Lower lobe of right lung (tissue), 2 donors: Measurements from ENCODE around the gene DCUN1D2. TPM values are rescaled to one million over a fixed set of nuclear protein-coding genes. Genes with fewer than 3 reads are reported as not detected.
"Not testable (repeated sequence)": the region's sequence is repeated elsewhere in the genome, so short reads cannot be mapped to it uniquely, and the experiment has no call there.

Experiments
- ATAC-seq, 2 donors: fragments of 200-7000 bp; cut with Tn5 transposase; one replicate each; pipeline ENCODE4 v1.9.1; 2020 to 2022; ENCODE audit warnings: mild to moderate bottlenecking in 2 of 2, moderate library complexity in 2 of 2
- DNase-seq: peaks from one replicate; pipeline ENCODE4 v3.0.0-alpha.2; 2020
- H3K27ac ChIP-seq: fragments of 200-600 bp; one replicate; pipeline ENCODE4 v1.8.0; 2022
- H3K27me3 ChIP-seq: fragments of 200-600 bp; one replicate; pipeline ENCODE4 v1.8.0; 2022; ENCODE audit warnings: low read depth
- H3K36me3 ChIP-seq: fragments of 200-600 bp; one replicate; pipeline ENCODE4 v1.8.0; 2022; ENCODE audit warnings: mild to moderate bottlenecking
- H3K4me1 ChIP-seq: fragments of 200-600 bp; one replicate; pipeline ENCODE4 v1.8.0; 2022
- H3K4me3 ChIP-seq: fragments of 200-600 bp; one replicate; pipeline ENCODE4 v1.8.0; 2022; ENCODE audit warnings: mild to moderate bottlenecking
- H3K9me3 ChIP-seq: fragments of 200-600 bp; one replicate; pipeline ENCODE4 v1.8.0; 2022
- CTCF ChIP-seq: fragments of 200-600 bp; IDR thresholded peaks from one replicate; pipeline ENCODE4 v1.8.0; 2022; ENCODE audit warnings: antibody characterized with exemption, mild to moderate bottlenecking
- intact Hi-C: fragments of 100-400 bp; cut with DNase I; formaldehyde crosslinking; loops from one replicate; pipeline ENCODE4 v1.11.0; 2022
- total RNA-seq: library from RNA; stranded (reverse); fragmentation: NEBNext Ultra II Directional; extraction: Animal tissue kit (Norgen Biotek cat#: 25700); gene quantifications from one replicate; pipeline ENCODE4 v1.2.1, GENCODE V29; 2021
- donor health status: DM: no; HTN: yes; CAD: no; lungs with severe emphysema.

DCUN1D2 gene
- total RNA-seq, 1 donor from 2014 or later: 16.8 TPM

GRCh38 chr13:113442354-113442984, 48.0 kb downstream of the DCUN1D2 start:
- H3K9me3 ChIP-seq: no peaks in the 10 kb centered on the region
- H3K36me3 ChIP-seq: no peaks in the 10 kb centered on the region
- no peak overlapping the region for H3K27ac ChIP-seq
- ATAC-seq (no peak), DNase-seq (no peak)
- TF ChIP-seq CTCF: no peak
- H3K27me3 ChIP-seq: no peaks in the 10 kb centered on the region
- no peaks in the 10 kb centered on the region for H3K4me1 ChIP-seq
- no peak overlapping the region for H3K4me3 ChIP-seq
- intact Hi-C loops: no loop called here

GRCh38 chr13:113441661-113442060, 48.9 kb downstream of the DCUN1D2 start:
- H3K9me3 ChIP-seq: no peaks in the 10 kb centered on the region
- H3K36me3 ChIP-seq: no peaks in the 10 kb centered on the region
- H3K27ac ChIP-seq: no peak overlapping the region
- DNase-seq: peak; percentile 30
- H3K4me3 ChIP-seq: no peak overlapping the region
- no peak for TF ChIP-seq CTCF
- intact Hi-C loops: no loop called here
- no peaks in the 10 kb centered on the region for H3K27me3 ChIP-seq
- no peaks in the 10 kb centered on the region for H3K4me1 ChIP-seq
- peak in 1 of 2 donors; percentile 25 for ATAC-seq

- Histone ChIP-seq H3K4me1 (no peaks in the 10 kb centered on the region), H3K27ac (no peak overlapping the region), H3K27me3 (no peaks in the 10 kb centered on the region), H3K4me3 (no peak overlapping the region), H3K36me3 (no peaks in the 10 kb centered on the region), H3K9me3 (no peaks in the 10 kb centered on the region)
- ATAC-seq (no peak), DNase-seq (peak; percentile 46)
- TF ChIP-seq CTCF: no peak
- intact Hi-C loops: no loop called here
Measured at GRCh38 chr13:113437408-113438010, 53.0 kb downstream of the DCUN1D2 start.

- DNase-seq, H3K36me3 ChIP-seq, H3K9me3 ChIP-seq, intact Hi-C loops, H3K4me3 ChIP-seq, H3K27ac ChIP-seq, H3K27me3 ChIP-seq, ATAC-seq, H3K4me1 ChIP-seq: not testable (repeated sequence)
Measured at GRCh38 chr13:113436866-113437265, 53.6 kb downstream of the DCUN1D2 start.

- H3K27ac ChIP-seq, ATAC-seq, H3K36me3 ChIP-seq, H3K4me3 ChIP-seq, intact Hi-C loops, H3K27me3 ChIP-seq, H3K4me1 ChIP-seq, H3K9me3 ChIP-seq: not testable (repeated sequence)
- DNase-seq: peak; percentile 45
Measured at GRCh38 chr13:113435907-113436306, 54.6 kb downstream of the DCUN1D2 start.

- Histone ChIP-seq H3K4me3 (no peak overlapping the region), H3K27ac (no peak overlapping the region), H3K9me3 (no peaks in the 10 kb centered on the region), H3K4me1 (no peaks in the 10 kb centered on the region), H3K27me3 (no peaks in the 10 kb centered on the region), H3K36me3 (no peaks in the 10 kb centered on the region)
- TF ChIP-seq CTCF: no peak
- ATAC-seq (no peak), DNase-seq (no peak)
- intact Hi-C loops: no loop called here
Measured at GRCh38 chr13:113433391-113433916, 57.1 kb downstream of the DCUN1D2 start.
